Body of pancreas (tissue), 4 donors: ENCODE results near the gene SERPINB2.

Source experiments
- CTCF ChIP-seq, 7 experiments: fragments of 450-650 bp in 4 of 7; fragments of 200-600 bp in 3 of 7; sonication (generic) in 3 of 7; IDR thresholded peaks; one replicate each; pipeline ENCODE4 v1.5.1; 2016 to 2019; ENCODE audit warnings: antibody characterized with exemption in 7 of 7
- POLR2A ChIP-seq, 3 donors: fragments of 450-650 bp; IDR thresholded peaks; one replicate each; pipeline ENCODE4 v1.6.1; 2016; ENCODE audit warnings: antibody characterized with exemption in 3 of 3, mild to moderate bottlenecking in 2 of 3

GRCh38 chr18:63924551-63924950 lies 37.0 kb downstream of the SERPINB2 start:
- TF ChIP-seq CTCF (IDR thresholded peaks at IDR 0.05) (no peak), POLR2A (IDR thresholded peaks at IDR 0.05) (no peak)
